Mucosa of gallbladder (tissue), 1 donor: ENCODE measurements around the gene MB21D2. TPM values are rescaled to one million over a fixed set of nuclear protein-coding genes. Genes with fewer than 3 reads are reported as not detected.

Source experiments
- DNase-seq: peaks from one replicate; pipeline ENCODE4 v3.0.0-alpha.2; 2020; ENCODE audit warnings: low spot score
- total RNA-seq: library from RNA; stranded (reverse); gene quantifications from one replicate; pipeline ENCODE4 v1.2.1, GENCODE V29; 2021
- donor health status: DM: no; HTN: no; CAD: no.

The MB21D2 gene
- total RNA-seq, 1 donor from 2014 or later, result 8.7 TPM

DNA sequence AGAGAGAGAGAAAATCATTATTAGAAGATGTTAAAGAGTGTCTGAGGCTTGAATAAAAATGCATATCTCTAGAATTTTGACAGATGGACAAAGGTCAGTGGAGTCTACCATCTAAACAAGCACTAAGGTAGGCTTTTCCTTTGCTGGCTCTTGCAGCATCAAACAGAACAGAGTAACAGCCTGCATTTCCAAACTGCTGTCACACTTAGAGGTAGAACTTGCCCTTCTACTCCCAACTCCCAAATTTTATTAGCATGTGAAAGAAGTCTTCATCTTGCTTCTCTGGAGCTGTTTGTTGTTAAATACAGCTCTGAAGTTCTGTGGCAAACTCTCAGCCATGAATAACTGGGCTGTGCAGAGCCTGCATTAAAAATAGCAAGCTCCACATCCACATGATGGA, 4.1 kb upstream of the MB21D2 start:
- DNase-seq, result no peak

DNA sequence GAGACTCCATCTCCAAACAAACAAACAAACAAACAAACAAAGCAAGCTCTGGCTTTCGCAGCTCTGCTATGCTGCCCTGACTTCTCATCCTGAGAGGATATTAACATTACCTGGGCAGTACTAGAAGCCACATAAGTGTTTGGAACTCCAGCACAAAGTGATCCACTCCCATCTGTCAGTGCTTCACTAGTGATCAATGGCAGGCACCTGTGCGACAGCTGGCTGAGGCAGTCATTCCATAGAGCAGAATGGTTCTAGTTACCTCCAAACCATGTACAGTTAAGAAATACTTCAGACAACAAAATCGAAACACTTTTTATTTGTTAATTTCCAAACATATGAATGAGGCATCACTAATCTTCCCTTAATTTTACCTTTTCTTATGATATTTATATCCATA, 2.8 kb upstream of the MB21D2 start:
- DNase-seq, result no peak

DNA sequence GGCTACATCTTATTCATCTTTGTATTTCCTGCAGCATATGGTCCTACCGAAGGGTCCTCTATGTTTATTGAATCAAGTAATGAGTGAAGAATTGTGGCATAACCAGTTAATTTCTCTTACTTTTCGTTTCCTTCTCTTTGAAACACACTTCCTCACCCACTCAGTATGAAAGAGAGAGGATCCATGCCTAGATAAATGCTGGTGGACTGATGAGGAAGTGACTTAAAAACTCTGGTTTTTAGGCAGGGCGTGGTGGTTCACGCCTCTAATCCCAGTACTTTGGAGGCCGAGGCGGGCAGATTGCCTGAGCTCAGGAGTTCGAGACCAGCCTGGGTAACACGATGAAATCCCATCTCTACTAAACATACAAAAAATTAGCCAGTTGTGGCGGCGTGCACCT, 2.2 kb upstream of the MB21D2 start:
- DNase-seq, result no peak

DNA sequence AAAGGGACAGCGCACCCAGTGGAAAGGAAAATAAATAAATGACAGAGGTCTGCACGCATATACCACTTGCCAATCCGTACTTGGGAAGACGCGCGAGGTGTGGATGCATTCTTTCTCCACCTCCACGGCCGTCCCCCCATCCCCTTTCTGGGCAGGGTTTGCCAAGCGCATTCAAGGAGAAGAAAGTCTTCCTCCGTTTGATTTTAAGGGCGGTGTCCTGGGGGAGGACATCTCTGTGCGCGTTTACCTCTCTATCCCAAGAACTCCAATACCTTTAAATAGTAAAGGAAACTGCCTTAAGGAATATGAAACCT, 576 bp upstream of the MB21D2 start:
- DNase-seq, result no peak

DNA sequence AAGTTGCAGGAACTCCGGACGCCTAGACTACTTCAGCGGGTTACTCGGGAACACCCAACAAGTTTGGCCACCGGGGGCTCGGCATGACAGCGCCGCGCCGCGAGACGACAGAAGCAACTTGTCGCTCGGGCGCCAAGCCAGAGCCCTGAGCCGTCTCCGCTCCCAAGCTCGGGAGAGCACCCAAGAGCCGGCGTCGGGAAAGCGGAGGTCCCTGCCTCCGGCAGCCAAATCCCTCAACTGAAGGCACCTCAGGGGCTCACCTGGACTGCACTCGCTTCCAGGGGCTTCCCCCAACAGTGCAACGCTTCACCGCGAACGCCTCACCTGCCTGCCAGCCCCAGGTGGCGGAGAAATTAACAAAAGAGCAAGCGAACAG, 640 bp downstream of the MB21D2 start:
- DNase-seq, result peak; percentile 60

DNA sequence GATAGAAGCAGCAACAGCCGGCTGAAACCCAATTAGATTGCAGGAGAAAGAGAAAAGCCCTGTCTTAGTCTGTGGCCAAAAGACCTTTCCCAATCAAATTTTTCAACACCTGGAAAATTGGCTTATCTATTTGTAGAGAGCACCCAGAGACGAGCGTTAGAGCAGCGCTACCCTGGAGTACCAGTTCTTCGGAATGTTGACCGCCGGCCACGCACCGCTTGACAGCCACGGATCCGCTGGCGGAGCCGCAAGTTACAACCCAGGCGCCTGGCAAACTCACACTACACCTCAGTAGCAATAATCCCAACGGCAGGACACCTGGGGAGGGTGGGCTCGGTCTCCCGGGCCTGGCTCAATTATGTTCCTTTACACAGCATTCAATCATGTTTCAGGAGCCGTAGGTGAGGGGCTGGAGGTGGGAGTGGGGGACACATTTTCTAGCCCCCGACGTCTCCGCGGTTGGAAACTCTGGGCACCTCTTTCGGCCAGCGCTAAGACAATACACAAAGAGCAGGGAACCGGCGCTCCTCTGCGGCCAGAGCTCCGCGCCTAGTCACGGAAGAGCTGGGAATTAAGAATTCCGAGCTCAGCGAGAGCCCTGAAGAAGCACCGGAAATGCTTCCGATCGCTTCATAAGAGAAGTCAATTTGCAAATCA, 1.2 kb downstream of the MB21D2 start:
- DNase-seq, result peak; percentile 21

DNA sequence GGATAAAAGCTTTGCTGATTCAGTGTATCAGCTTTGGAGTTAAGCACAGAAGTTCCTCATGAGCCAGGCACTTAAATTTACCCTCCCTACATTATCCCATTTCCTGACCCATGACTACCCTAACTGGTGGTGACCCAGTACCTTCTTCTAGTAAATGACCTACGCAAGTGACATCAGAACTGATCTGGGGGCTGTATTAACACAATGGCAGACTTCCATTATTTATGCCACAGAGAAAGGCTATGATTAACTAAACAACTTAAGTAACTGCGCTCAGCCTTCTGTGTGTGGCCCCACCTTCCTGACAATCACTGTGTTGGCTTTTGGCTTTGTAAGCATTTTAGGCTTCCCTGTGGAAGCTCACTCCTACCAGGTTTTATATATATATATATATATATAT, 1.9 kb downstream of the MB21D2 start:
- no peak for DNase-seq

DNA sequence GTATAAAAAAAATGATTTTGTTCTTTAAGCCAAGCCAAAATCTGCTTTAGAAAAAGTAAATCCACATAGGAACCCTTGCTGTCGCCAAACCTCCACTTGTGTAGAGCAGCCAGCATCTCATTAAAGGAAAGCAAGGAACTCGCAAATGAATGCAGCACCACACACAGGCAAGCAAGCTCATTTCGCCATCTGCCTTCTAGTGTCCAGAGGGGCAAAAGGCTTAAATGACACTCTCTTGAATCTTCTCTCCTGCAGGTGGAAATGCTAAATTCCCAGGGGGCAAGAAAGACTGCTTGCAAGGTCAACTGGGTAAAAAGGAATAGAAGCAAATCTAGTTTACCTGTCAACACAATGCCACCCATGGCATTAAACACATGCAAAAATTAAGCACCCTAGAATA, 2.4 kb downstream of the MB21D2 start:
- DNase-seq, result no peak

DNA sequence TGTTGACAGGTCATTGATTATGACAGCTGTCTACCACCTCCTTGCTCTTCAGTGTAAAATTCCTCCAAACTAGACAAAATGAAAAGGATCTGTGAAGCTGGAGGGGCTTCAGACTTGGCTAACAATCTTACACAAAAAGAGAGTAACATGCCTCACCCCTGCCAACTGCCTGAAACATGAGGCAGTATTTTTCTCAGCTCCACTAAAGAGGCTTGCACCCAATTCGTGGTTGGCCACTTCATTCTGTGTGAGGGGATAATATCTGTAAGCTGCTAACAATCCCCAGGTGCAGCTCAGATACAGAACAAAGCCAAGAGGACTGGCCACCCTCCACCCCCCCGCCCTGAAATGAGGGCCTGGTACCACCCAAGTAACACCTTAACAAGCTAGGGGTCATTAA, 2.8 kb downstream of the MB21D2 start:
- no peak for DNase-seq

DNA sequence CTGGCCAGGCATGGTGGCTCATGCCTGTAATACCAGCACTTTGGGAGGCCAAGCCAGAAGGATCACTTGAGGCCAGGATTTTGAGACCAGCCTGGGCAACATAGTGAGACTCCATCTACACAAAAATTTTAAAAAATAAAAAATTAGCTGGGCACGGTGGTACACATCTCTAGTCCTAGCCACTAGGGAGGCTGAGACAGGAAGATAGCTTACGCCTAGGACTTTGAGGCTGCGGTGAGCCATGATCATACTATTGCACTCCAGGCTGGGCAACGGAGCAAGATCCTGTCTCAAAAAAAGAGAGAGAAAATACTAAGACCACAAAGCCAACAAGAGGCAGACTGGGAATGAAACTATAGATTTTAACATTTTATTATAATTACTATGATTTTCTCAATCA, 4.1 kb downstream of the MB21D2 start:
- DNase-seq, result no peak

DNA sequence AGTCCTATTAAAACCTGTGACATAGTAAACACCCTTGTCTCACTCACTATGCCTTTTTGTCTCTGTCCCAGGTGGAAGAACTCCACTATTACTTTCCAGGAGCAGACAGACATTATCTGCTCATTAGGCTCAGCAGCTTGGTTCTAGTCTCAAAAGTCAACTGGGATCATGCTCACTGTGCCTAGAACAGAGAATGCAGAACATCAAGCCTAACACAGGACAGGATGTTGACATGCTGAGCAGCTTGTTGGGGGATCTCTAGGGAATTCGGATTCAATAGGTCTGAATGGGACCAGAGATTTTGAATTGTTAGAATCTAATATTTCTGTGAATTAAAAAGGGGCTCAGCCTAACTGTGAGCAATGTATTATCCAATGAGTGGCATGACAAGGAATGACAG, 6.4 kb downstream of the MB21D2 start:
- DNase-seq, result no peak

DNA sequence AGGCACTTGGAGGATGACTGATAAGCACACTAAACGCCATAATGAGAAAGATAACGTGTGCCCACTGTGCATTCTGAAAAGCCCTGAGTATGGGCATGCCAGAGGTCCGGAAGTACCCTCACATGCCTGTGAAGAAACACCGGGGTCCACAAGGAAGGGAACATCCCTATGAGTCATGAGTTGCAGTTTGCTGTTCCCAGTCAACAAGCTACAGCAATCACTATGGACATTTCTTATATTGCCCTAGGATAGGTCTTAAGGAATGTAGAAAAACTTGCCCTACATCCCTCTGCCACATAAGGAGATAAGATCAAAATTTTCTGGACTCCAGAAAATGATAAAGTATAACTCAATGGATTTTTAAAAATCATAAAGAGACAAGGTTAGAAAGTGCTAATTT, 9.9 kb downstream of the MB21D2 start:
- no peak for DNase-seq

DNA sequence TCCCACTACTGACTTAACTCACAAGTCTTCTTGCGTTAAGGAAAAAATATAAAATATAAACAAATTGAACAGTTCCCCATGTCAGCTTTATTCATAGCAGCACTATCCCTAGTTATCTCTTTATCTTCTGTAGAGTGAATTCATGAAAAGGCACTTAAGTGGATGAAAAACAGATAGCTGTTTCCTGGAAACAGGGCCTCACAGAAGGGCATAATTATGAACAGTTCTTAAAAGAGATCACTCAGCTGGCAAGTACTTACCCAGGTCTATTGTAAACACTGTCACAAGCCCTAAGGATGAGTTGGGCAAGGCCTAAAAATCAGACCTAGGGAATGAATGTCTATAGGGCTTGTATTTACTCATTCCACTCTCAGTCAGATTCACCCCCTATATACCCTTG, 10.7 kb downstream of the MB21D2 start:
- DNase-seq, result no peak

DNA sequence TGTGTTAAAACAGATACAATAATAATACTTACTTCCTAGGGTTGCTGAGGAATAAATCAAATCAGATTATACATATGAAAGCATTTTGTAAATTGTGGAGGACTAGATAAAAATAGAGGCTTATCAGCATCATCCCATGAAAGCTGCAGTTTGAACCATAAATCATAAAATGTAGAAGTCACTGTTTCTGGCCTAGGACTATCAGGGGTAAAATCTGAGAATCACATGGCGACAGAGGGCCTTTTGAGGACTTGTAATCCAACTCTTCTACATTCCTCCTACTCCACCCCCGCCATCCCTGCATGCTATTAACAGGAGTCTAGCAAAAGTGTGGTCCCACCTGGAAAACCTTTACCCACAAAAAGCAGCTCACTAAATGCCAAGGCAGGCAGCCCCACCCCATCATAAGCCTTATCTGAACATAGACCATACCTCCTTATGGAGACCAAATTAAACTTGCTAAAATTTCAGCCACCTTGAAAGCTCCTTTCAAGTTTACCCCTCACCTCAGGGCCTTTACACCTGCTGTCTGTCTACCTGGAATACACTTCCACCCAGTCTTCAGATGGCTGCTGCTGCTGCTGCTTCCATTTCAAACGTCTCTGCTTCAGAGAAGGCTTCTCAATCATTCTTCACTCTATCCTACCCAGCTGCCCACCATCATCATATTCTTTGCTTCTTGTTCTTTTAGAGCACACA, 11.5 kb downstream of the MB21D2 start:
- no peak for DNase-seq

DNA sequence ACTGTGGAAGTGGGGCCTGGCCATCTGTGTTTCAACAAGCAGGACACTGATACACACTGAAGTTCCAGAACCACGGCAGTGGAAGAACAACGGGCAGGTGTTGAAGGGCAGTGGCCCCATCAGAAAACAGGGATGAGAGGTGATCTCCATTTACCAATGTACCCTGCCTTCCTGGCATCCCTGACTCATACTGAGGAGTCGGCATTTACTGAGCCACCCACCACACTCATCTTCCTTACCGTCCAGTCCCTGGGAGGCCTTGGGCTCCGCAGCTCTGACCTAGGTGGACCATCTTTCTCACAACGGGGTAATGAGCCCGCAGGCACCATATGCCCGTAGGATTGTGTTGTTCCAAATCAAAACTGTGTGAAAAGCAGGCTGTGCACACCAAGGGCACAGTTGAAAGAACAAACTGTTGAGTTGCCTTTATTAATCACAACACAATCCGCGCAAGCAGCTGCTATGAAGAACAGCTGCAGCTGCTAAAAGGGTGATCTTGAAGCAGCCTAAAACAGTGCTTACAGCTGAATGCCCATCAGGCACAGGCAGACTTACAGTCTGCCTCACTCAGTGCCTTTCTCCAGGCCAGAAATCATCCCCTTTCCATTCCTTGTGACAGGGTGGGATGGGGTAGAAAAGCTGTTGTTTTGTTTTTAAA, 12.9 kb downstream of the MB21D2 start:
- DNase-seq, result no peak

DNA sequence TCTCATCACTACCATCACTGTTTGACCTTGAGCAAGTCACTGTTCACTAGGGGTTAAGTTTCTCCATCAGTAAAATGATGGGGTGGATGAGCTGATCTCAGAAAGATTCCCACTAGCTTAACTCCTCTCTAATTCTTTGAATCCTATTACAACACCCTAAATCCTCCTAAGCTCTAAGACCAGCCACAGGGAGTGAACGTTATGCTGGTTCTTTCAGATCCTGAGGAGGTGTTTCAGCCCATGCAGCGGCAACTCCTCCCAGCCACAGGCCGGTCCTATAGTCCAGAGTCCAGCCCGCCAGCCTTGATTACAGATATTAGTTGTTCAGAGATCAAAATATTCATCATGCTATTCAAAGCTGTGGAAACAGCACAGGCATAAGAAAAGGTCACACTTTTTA, 15.1 kb downstream of the MB21D2 start:
- DNase-seq, result peak; percentile 49

DNA sequence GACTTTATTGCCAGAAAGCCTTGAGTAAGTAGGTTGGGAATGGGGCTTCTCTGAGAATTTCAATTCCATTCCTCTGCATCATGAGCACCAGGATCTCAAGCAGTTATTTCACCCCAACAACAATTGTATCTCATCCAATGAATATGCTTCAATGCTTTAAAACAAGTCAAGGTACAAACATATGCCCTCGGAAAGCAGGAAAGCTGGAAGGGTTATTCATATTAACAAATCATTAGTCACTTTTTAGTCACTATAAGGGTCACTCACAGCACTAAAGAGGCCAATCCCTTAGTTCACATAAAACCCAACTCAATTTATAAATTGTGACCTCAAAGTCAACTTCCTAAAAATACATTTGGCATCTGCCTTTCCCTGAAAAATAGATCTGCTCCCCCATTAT, 16.2 kb downstream of the MB21D2 start:
- no peak for DNase-seq

DNA sequence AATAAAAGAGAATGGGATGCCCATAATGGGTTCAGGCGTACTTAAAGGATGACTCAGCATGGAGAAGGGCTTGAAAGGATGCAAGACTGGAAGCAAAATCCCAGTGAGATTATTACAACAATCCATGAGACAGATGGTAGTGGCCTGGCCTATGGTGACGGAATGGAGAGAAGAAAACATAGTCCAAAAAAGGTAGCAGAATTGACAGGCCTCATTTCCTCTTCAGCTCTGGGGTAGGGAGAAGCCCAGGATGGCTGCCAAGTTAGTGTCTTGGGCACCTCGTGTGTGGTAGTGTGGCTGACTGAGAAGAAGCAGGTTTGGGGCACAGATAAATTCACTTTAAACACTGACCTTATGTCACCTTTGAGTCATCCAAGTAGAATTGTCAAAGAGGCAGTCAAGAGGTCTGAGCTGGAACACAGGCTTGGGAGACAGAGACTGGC, 18.1 kb downstream of the MB21D2 start:
- no peak for DNase-seq

DNA sequence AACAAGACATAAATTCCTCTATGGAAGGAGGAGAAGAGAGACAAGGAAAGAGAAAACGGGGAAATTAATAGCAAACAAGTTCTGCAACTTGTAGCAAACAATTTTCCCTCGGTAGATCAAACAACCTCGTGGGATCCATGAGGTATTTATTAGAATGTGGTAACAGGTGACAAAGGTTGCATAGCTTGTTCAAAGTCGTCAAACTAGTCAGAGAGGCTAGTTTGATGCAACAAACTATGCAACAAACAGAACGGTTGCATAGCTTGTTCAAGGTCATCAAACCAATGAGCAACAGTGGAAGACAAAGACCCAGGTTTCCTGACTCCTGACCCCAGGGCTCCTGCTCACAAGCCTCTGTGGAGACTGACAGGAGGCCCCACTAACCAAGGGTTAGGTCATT, 20.7 kb downstream of the MB21D2 start:
- DNase-seq, result peak; percentile 22

DNA sequence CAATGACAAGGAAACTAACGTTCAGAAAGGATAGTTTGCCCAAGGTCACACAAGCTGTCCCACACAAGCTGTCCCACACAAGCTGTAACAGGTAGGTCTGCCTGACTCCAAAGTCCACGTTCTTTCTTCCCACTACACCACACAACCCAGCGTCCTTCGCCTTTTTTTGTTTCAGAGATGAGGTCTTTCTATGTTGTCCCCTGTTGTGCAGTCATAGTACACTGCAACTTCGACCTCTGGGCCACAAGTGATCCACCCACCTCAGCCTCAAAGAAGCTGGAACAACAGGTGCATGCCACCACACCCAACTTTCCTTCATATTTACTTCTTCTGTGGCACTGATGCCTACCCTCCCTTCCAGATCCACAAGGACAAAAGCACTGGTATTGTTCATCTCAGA, 21.4 kb downstream of the MB21D2 start:
- DNase-seq, result no peak

DNA sequence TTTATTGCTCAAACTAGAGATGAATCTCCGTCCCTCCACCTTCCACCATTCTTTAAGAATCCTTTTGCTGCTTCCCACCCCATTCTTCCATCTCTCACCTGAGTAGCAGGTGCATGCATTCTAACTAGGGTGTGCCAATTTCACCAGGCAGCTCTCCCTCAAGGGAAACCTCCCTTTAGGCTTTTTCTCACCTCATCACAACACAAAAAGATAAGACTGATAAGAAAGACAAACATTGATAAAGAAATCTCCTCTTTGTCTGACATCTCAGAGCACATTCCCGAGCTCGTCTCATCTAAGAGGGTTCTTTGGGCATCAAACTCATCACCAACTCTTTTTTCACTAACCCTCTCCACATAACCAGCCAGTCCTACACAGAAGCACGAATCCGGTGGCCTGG, 23.0 kb downstream of the MB21D2 start:
- no peak for DNase-seq

DNA sequence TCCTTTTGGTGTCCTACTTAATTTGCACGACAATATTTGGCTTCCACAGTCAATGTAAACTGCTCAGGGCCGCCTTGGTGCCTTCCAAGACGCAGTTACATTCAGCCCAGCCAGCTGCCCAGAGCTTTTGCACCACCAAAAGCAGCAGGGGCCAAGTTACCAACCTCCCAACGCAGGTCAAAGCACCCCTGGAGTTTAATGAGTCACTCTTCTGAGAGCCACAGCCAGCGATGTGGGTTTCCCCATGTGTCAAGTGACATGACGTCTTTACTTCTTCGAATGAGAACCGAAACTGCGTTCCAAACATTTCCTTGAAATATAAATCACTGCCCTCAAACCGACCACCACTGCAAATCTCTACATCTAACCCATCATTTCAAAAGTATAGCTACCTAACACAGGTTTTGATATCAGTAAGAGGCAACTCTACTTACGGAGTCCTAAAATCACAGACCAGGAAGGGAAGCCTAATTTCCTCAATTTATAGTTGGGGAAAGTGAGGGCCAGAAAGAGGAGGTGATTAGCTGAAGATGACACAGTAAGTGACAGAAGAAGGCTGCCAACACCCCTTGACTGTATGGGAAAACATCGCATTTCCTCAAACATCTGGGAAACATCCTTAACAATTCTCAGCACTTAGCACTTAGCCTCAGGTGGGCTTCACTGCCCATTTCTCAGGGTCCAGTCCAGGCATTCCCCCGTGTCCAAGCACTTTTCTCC, 24.5 kb downstream of the MB21D2 start:
- peak; percentile 77 for DNase-seq
